SK-N-SH treated with all-trans-retinoic acid at 6 μM for 48 hours (cell line): ENCODE results near the gene EPS8L3.
"Not testable (repeated sequence)": the region's sequence is repeated elsewhere in the genome, so short reads cannot be mapped to it uniquely, and the experiment has no call there.

ENCODE experiments used
- ATAC-seq: fragments of 200-7000 bp; cut with Tn5 transposase; 3 replicates; pipeline ENCODE4 v1.9.1; 2020; ENCODE audit warnings: mild to moderate bottlenecking, moderate library complexity
- ARNTL ChIP-seq: fragments of 450-650 bp; formaldehyde crosslinking; IDR thresholded peaks from 2 replicates; pipeline ENCODE4 v1.5.0; 2020; ENCODE audit warnings: low read depth, mild to moderate bottlenecking, moderate library complexity, borderline replicate concordance
- BACH2 ChIP-seq: fragments of 250-450 bp; sonication (Bioruptor Pico); IDR thresholded peaks from 2 replicates; pipeline ENCODE4 v1.9.0; 2021; ENCODE audit warnings: mild to moderate bottlenecking, borderline replicate concordance
- CSDC2 ChIP-seq: fragments of 250-450 bp; sonication (Bioruptor Pico); IDR thresholded peaks from 2 replicates; pipeline ENCODE4 v1.5.0; 2020; ENCODE audit warnings: mild to moderate bottlenecking, moderate library complexity
- ESRRG ChIP-seq: fragments of 250-450 bp; sonication (Bioruptor Pico); IDR thresholded peaks from 2 replicates; pipeline ENCODE4 v1.6.1; 2021; ENCODE audit warnings: mild to moderate bottlenecking
- GLIS3 ChIP-seq: fragments of 250-450 bp; sonication (Bioruptor Pico); IDR thresholded peaks from 2 replicates; pipeline ENCODE4 v1.5.0; 2020; ENCODE audit warnings: mild to moderate bottlenecking, moderate library complexity
- PPARA ChIP-seq: fragments of 250-450 bp; sonication (Bioruptor Pico); IDR thresholded peaks from 2 replicates; pipeline ENCODE4 v1.5.0; 2020; ENCODE audit warnings: mild to moderate bottlenecking, borderline replicate concordance
- SNAI2 ChIP-seq: fragments of 250-450 bp; sonication (Bioruptor Pico); IDR thresholded peaks from 2 replicates; pipeline ENCODE4 v1.5.0; 2020; ENCODE audit warnings: mild to moderate bottlenecking, moderate library complexity
- TCF4 ChIP-seq: fragments of 250-450 bp; sonication (Bioruptor Pico); IDR thresholded peaks from 2 replicates; pipeline ENCODE4 v1.8.0; 2021; ENCODE audit warnings: mild to moderate bottlenecking, moderate library complexity, borderline replicate concordance
- ZC3H10 ChIP-seq: fragments of 250-450 bp; sonication (Bioruptor Pico); IDR thresholded peaks from 2 replicates; pipeline ENCODE4 v1.5.1; 2021; ENCODE audit warnings: mild to moderate bottlenecking, moderate library complexity
- ZFP3 ChIP-seq: fragments of 250-450 bp; sonication (Bioruptor Pico); IDR thresholded peaks from 2 replicates; pipeline ENCODE4 v1.5.0; 2020; ENCODE audit warnings: mild to moderate bottlenecking, moderate library complexity
- ZFP30 ChIP-seq: fragments of 450-650 bp; formaldehyde crosslinking; IDR thresholded peaks from 2 replicates; pipeline ENCODE4 v1.5.0; 2022; ENCODE audit warnings: mild to moderate bottlenecking, moderate library complexity
- ZNF70 ChIP-seq: fragments of 450-650 bp; formaldehyde crosslinking; IDR thresholded peaks from 2 replicates; pipeline ENCODE4 v1.5.0; 2020; ENCODE audit warnings: mild to moderate bottlenecking, moderate library complexity
- ZNF8 ChIP-seq: fragments of 450-650 bp; formaldehyde crosslinking; IDR thresholded peaks from 2 replicates; pipeline ENCODE4 v1.5.0; 2020; ENCODE audit warnings: mild to moderate bottlenecking, moderate library complexity
- TF ChIP-seq, protein P1 (sequence below): fragments of 250-450 bp; sonication (Bioruptor Pico); IDR thresholded peaks from 2 replicates; pipeline ENCODE4 v1.8.0; 2021; ENCODE audit warnings: low read depth, mild to moderate bottlenecking, moderate library complexity, borderline replicate concordance
- TF ChIP-seq, protein P2 (sequence below): fragments of 250-450 bp; sonication (Bioruptor Pico); IDR thresholded peaks from 2 replicates; pipeline ENCODE4 v1.8.0; 2020; ENCODE audit warnings: mild to moderate bottlenecking, moderate library complexity, borderline replicate concordance
- TF ChIP-seq, protein P3 (sequence below): fragments of 250-450 bp; sonication (Bioruptor Pico); IDR thresholded peaks from 2 replicates; pipeline ENCODE4 v1.5.1; 2021; ENCODE audit warnings: mild to moderate bottlenecking, moderate library complexity
- TF ChIP-seq, protein P4 (sequence below): fragments of 250-450 bp; sonication (Bioruptor Pico); IDR thresholded peaks from 2 replicates; pipeline ENCODE4 v1.5.0; 2020; ENCODE audit warnings: mild to moderate bottlenecking, moderate library complexity

EPS8L3 gene

DNA sequence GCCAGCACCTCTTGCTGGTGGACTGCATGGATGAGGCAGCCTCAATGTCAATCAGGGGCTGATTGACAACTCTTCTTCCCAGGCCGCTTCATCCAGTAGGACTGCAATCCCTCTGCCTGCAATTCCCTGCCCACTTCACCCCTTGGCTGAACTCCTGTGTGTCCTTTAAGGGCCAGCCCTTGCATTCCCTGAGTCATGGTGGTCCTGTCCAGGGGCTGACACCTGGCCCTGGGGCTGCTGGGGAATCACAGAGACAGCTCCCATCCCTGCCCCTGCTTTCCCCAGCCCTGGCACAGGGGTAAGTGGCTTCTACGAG is 4.6 kb upstream of the EPS8L3 start:
- ATAC-seq, result no peak
- TF ChIP-seq PPARA (CRISPR knock-in tag), result no peak
- TF ChIP-seq SNAI2 (CRISPR knock-in tag), result no peak
- no peak for TF ChIP-seq ZNF8 (CRISPR knock-in tag)
- no peak for TF ChIP-seq GLIS3 (CRISPR knock-in tag)

DNA sequence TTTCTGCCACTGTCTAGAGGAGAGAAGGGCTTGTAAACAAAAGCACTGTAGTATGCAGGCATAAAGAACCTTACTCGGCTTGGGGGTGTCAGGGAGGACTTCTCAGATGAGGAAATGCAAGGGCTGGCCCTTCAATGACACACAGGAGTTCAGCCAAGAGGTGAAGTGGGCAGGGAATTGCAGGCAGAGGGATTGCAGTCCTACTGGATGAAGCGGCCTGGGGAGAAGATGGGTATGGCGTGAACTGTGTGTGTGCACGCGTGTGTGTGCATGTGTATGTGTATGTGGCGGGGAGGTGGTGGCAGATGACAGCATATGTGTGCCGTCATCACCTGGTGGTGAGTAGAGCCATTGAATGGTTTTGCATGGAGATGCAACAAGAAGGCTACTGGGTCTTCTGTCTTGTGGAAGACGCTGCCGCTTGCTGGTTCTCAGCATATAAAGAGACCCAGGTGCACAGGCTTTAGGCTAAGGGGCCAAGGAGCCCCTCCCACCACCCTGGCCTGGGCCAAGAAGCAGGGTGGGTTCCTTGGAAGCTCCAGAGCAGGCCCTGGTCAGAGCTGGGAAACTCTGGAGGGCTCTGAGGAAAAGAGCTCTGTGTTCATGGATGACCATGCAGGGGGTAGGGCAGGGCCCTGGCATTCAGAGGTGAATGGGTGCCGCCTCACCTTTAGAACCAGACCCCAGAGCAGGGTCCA is 4.1 kb upstream of the EPS8L3 start:
- no peak for TF ChIP-seq TCF4 (CRISPR knock-in tag)
- TF ChIP-seq, protein P1, sequence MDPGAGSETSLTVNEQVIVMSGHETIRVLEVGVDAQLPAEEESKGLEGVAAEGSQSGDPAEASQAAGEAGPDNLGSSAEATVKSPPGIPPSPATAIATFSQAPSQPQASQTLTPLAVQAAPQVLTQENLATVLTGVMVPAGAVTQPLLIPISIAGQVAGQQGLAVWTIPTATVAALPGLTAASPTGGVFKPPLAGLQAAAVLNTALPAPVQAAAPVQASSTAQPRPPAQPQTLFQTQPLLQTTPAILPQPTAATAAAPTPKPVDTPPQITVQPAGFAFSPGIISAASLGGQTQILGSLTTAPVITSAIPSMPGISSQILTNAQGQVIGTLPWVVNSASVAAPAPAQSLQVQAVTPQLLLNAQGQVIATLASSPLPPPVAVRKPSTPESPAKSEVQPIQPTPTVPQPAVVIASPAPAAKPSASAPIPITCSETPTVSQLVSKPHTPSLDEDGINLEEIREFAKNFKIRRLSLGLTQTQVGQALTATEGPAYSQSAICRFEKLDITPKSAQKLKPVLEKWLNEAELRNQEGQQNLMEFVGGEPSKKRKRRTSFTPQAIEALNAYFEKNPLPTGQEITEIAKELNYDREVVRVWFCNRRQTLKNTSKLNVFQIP (CRISPR knock-in tag), result no peak
- TF ChIP-seq ZC3H10 (CRISPR knock-in tag), result no peak
- no peak for TF ChIP-seq ESRRG (CRISPR knock-in tag)
- TF ChIP-seq, all 23 proteins: peak for 0
- no peak for ATAC-seq

DNA sequence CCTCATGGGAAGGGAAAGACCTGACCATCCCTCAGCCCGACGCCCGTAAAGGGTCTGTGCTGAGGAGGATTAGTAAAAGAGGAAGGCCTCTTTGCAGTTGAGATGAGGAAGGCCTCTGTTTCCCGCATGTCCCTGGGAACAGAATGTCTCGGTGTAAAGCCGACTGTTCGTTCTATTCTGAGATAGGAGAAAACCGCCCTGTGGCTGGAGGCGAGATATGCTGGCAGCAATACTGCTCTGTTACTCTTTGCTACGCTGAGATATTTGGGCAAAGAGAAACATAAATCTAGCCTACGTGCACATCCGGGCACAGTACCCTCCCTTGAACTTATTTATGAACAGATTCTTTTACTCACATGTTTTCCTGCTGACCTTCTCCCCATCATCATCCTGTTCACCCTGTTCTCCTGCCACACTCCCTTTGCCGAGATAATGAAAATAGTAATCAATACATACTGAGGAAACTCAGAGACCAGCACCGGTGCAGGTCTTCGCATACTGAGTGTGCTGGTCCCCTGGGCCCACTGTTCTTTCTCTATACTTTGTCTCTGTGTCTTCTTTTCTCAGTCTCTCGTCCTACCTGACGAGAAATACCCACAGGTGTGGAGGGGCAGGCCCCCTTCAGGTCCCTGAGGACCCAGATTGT is 3.4 kb upstream of the EPS8L3 start:
- not testable (repeated sequence) for ATAC-seq

DNA sequence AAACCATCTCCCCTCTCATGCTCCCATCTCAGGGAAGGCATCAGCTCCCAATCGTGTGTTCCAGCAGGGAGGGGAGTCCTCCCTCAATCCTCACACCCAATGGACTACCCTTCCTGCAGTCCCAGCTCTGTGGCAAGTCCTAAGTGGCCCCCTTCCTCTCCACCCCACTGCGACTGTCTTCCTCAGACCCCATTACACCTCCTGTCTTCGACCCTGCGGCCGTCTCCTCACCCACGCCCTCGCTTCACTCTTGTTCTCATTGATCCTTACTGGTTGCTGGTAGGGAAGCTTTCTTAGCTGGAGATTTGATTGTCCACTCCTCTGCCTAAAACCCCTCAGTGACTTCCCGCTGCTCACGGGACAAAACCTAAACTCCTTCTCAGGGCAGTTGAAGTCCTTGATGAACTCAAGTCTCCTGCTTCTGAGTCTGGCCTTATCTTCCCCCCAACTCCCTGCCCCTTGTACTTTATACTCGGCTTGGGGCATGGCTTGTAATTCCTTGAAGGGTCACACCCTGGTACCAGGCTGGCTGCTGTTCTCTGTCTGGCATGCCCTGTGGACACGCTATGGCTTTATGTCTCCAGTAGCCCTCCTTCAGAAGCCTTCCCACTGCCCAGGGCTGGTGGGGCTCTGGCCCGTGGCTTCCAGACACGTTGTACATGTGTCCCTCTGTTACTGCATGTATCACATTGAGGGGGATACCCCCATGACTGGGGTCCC is 2.3 kb upstream of the EPS8L3 start:
- ATAC-seq, result no peak
- no peak for TF ChIP-seq ZFP3
- TF ChIP-seq, protein P2, sequence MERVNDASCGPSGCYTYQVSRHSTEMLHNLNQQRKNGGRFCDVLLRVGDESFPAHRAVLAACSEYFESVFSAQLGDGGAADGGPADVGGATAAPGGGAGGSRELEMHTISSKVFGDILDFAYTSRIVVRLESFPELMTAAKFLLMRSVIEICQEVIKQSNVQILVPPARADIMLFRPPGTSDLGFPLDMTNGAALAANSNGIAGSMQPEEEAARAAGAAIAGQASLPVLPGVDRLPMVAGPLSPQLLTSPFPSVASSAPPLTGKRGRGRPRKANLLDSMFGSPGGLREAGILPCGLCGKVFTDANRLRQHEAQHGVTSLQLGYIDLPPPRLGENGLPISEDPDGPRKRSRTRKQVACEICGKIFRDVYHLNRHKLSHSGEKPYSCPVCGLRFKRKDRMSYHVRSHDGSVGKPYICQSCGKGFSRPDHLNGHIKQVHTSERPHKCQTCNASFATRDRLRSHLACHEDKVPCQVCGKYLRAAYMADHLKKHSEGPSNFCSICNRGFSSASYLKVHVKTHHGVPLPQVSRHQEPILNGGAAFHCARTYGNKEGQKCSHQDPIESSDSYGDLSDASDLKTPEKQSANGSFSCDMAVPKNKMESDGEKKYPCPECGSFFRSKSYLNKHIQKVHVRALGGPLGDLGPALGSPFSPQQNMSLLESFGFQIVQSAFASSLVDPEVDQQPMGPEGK (CRISPR knock-in tag), result no peak
- TF ChIP-seq, protein P3, sequence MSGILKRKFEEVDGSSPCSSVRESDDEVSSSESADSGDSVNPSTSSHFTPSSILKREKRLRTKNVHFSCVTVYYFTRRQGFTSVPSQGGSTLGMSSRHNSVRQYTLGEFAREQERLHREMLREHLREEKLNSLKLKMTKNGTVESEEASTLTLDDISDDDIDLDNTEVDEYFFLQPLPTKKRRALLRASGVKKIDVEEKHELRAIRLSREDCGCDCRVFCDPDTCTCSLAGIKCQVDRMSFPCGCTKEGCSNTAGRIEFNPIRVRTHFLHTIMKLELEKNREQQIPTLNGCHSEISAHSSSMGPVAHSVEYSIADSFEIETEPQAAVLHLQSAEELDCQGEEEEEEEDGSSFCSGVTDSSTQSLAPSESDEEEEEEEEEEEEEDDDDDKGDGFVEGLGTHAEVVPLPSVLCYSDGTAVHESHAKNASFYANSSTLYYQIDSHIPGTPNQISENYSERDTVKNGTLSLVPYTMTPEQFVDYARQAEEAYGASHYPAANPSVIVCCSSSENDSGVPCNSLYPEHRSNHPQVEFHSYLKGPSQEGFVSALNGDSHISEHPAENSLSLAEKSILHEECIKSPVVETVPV (CRISPR knock-in tag), result no peak
- TF ChIP-seq GLIS3 (CRISPR knock-in tag), result no peak
- TF ChIP-seq SNAI2 (CRISPR knock-in tag), result no peak
- no peak for TF ChIP-seq ZFP30 (CRISPR knock-in tag)
- TF ChIP-seq ZC3H10 (CRISPR knock-in tag), result no peak
- TF ChIP-seq TCF4 (CRISPR knock-in tag), result no peak

DNA sequence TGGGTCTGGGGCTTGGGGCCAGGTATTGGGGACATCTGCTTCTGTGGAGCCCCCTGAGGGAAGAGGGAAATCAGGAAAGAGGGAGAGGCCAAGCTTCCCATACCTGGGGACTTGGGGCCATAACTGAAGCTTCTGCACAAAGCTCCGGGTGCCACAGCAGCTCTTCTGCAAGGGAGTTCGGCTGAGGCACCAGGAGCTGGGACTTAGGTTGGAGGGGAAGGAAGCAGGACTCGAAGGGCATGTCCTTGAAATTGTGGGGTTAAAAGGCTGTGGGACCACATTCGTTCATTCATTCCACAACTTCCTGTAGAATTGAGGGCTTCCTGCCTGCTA is 1.7 kb upstream of the EPS8L3 start:
- no peak for ATAC-seq
- TF ChIP-seq ZC3H10 (CRISPR knock-in tag) (no peak), ZNF70 (CRISPR knock-in tag) (no peak), CSDC2 (no peak), ZFP30 (CRISPR knock-in tag) (no peak), BACH2 (CRISPR knock-in tag) (no peak), ESRRG (CRISPR knock-in tag) (no peak), ARNTL (CRISPR knock-in tag) (no peak), SNAI2 (CRISPR knock-in tag) (no peak), GLIS3 (CRISPR knock-in tag) (no peak)
- TF ChIP-seq, protein P4, sequence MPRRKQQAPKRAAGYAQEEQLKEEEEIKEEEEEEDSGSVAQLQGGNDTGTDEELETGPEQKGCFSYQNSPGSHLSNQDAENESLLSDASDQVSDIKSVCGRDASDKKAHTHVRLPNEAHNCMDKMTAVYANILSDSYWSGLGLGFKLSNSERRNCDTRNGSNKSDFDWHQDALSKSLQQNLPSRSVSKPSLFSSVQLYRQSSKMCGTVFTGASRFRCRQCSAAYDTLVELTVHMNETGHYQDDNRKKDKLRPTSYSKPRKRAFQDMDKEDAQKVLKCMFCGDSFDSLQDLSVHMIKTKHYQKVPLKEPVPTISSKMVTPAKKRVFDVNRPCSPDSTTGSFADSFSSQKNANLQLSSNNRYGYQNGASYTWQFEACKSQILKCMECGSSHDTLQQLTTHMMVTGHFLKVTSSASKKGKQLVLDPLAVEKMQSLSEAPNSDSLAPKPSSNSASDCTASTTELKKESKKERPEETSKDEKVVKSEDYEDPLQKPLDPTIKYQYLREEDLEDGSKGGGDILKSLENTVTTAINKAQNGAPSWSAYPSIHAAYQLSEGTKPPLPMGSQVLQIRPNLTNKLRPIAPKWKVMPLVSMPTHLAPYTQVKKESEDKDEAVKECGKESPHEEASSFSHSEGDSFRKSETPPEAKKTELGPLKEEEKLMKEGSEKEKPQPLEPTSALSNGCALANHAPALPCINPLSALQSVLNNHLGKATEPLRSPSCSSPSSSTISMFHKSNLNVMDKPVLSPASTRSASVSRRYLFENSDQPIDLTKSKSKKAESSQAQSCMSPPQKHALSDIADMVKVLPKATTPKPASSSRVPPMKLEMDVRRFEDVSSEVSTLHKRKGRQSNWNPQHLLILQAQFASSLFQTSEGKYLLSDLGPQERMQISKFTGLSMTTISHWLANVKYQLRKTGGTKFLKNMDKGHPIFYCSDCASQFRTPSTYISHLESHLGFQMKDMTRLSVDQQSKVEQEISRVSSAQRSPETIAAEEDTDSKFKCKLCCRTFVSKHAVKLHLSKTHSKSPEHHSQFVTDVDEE, result no peak
- TF ChIP-seq, protein P1 (CRISPR knock-in tag), result no peak
- TF ChIP-seq, protein P2 (CRISPR knock-in tag), result no peak
- TF ChIP-seq, protein P3 (CRISPR knock-in tag), result no peak
